ENCODE results near the gene KCMF1. TPM values are rescaled to one million over a fixed set of nuclear protein-coding genes. Genes with fewer than 3 reads are reported as not detected.
A peak's percentile ranks its signal among the peaks of the same experiment; 100 is the strongest.
"Not testable (repeated sequence)": the region's sequence is repeated elsewhere in the genome, so short reads cannot be mapped to it uniquely, and the experiment has no call there.

Gene KCMF1
- total RNA-seq, 1 donor from 2014 or later: 96.6 TPM

GRCh38 chr2:84942964-84943421 is 28.0 kb upstream of the KCMF1 start:
- H3K36me3 Mint-ChIP-seq (ENCODE audit: low read depth): no peaks in the 10 kb centered on the region
- ATAC-seq (ENCODE audit: low read depth) (peak; percentile 41), DNase-seq (no peak)
- ChIA-PET CTCF (interaction anchor here (0.8 to 11.4 kb wide), 3 partner anchors 17 to 104 kb away, joined by 3 to 186 read pairs (median 4); no protein-coding TSS in a partner anchor), POLR2A (interaction anchor here (0.6 to 14.1 kb wide), 12 partner anchors 13 to 476 kb away, joined by 3 to 302 read pairs (median 8); partner anchors contain the start of genes KCMF1, SH2D6 and TMSB10)
- H3K9me3 Mint-ChIP-seq: no peaks in the 10 kb centered on the region
- intact Hi-C loops (cut with micrococcal nuclease): no loop called here
- H3K27ac Mint-ChIP-seq: peak overlapping the region; percentile 97
- no peak for TF ChIP-seq CTCF (IDR thresholded peaks at IDR 0.05)
- no peaks in the 10 kb centered on the region for H3K27me3 Mint-ChIP-seq
- H3K4me1 Mint-ChIP-seq: peaks cover 85% of the 10 kb centered on the region
- H3K4me3 Mint-ChIP-seq: peak overlapping the region; percentile 75

- no peaks in the 10 kb centered on the region for H3K36me3 Mint-ChIP-seq (ENCODE audit: low read depth)
- H3K4me1 Mint-ChIP-seq: peaks cover 71% of the 10 kb centered on the region
- ATAC-seq (ENCODE audit: low read depth) (no peak), DNase-seq (no peak)
- ChIA-PET CTCF (interaction anchor here (1.1 to 11.4 kb wide), 2 partner anchors 19 to 26 kb away, joined by 3 to 186 read pairs; no protein-coding TSS in a partner anchor), POLR2A (interaction anchor here (4.0 to 14.1 kb wide), 3 partner anchors 24 to 38 kb away, joined by 37 to 302 read pairs (median 81); partner anchors contain the start of genes KCMF1 and TMSB10)
- no peaks in the 10 kb centered on the region for H3K9me3 Mint-ChIP-seq
- H3K27me3 Mint-ChIP-seq: no peaks in the 10 kb centered on the region
- peak overlapping the region; percentile 97 for H3K27ac Mint-ChIP-seq
- TF ChIP-seq CTCF (IDR thresholded peaks at IDR 0.05): no peak
- intact Hi-C loops (cut with micrococcal nuclease): no loop called here
- peak overlapping the region; percentile 9 for H3K4me3 Mint-ChIP-seq
Observed at GRCh38 chr2:84944295-84944909, 26.6 kb upstream of the KCMF1 start.

GRCh38 chr2:84945838-84946203 is 25.1 kb upstream of the KCMF1 start:
- not testable (repeated sequence) for H3K36me3 Mint-ChIP-seq (ENCODE audit: low read depth); H3K27me3 Mint-ChIP-seq; H3K9me3 Mint-ChIP-seq; ATAC-seq (ENCODE audit: low read depth); DNase-seq
- ChIA-PET CTCF (interaction anchor here (0.8 to 11.4 kb wide), 13 partner anchors 8 to 88 kb away, joined by 3 to 186 read pairs (median 5); partner anchors contain the start of gene KCMF1), POLR2A (interaction anchor here (0.6 to 14.1 kb wide), 19 partner anchors 13 to 656 kb away, joined by 3 to 302 read pairs (median 5); partner anchors contain the start of genes KCMF1, MAT2A, TMEM150A and TMSB10)
- Mint-ChIP-seq H3K4me1 (peaks cover 58% of the 10 kb centered on the region), H3K27ac (peak overlapping the region; percentile 97), H3K4me3 (peak overlapping the region; percentile 50)
- intact Hi-C loops (cut with micrococcal nuclease): loop anchor here (1.0 kb wide), 3 partner anchors 19 to 41 kb away; partner anchors contain the start of gene TMSB10

- no peaks in the 10 kb centered on the region for H3K9me3 Mint-ChIP-seq
- intact Hi-C loops (cut with micrococcal nuclease): loop anchor here (1.0 kb wide), 3 partner anchors 19 to 41 kb away; partner anchors contain the start of gene TMSB10
- CTCF ChIA-PET: interaction anchor here (0.7 to 11.4 kb wide), 15 partner anchors 9 to 88 kb away, joined by 3 to 186 read pairs (median 5); partner anchors contain the start of gene KCMF1
Observed at GRCh38 chr2:84946204-84947009, 24.6 kb upstream of the KCMF1 start.

More at GRCh38 chr2:84946204-84947009, 24.6 kb upstream of the KCMF1 start:
- peak; percentile 44 for DNase-seq
- Mint-ChIP-seq H3K27ac (peak overlapping the region; percentile 97), H3K27me3 (no peaks in the 10 kb centered on the region), H3K4me1 (peaks cover 54% of the 10 kb centered on the region), H3K4me3 (peak overlapping the region; percentile 72), H3K36me3 (ENCODE audit: low read depth) (no peaks in the 10 kb centered on the region)
- TF ChIP-seq CTCF (IDR thresholded peaks at IDR 0.05): no peak
- peak; percentile 77 for ATAC-seq (ENCODE audit: low read depth)
- POLR2A ChIA-PET: interaction anchor here (0.6 to 14.1 kb wide), 19 partner anchors 12 to 656 kb away, joined by 3 to 302 read pairs (median 5); partner anchors contain the start of genes KCMF1, MAT2A, TMEM150A and TMSB10
